Measurements from ENCODE around the gene TBCD.
"Not testable (repeated sequence)": the region's sequence is repeated elsewhere in the genome, so short reads cannot be mapped to it uniquely, and the experiment has no call there.

Gene TBCD

DNA sequence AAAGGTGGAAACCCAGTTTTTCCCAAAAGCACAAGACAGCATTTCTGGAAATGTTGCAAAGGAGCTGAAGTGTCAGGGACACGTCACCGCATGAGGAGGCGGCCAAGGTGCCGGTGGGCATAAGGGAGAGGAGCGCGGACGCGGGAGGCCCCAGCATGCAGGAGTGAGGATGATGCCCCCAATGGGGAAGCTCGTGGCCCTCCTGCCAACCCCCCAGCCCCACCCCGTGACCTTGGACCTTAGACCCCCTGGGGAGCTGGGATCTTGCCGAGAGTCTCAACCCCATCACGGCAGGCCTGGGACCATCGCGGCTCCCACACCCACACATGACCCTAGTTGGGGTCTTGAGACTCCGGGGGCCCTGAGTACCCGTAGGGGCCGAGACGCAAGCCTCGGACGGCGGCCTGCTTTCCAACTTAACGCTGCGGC lies 208.1 kb downstream of the TBCD start:
- no peak for DNase-seq

DNA sequence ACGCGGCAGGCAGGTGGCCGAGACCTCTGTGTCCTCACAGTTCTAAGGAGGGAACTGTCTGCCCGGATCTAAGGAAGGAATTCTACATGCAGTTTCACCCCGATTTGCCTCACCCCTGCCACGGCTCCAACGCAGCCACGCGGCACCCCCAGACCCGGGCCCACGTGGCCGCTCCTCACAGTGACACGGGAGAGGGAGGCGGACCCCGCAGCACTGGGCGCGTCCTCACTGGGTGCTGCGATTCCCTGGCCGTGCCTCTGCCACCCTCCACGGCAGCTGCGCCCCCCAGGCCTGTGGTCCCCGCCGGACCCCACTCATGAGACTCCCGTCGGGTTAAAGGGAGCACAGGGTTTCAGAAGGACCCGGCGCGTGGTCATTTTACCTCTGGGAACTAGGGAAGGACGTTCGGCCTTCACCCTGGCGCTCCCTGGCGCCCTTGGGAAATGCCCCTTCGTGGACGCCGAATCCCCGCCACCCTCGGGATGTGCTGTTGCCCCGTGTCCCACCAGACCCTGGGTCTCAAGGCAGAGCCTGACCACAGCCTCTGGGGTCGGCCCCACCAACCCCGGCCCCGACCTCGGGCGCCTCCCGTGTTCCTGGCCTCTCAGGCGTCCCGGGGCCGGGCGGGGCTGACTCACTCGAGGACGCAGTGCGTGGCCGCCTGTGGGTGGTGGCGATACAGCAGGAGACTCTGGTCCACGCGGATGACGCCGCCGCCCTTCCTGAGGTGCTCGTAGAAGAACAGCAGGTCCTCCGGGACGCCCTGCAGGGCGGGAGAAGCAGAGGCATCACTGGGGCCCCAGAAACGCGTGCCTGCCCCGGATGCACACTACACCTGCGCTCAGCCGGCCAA lies 208.8 kb downstream of the TBCD start:
- no peak for DNase-seq

DNA sequence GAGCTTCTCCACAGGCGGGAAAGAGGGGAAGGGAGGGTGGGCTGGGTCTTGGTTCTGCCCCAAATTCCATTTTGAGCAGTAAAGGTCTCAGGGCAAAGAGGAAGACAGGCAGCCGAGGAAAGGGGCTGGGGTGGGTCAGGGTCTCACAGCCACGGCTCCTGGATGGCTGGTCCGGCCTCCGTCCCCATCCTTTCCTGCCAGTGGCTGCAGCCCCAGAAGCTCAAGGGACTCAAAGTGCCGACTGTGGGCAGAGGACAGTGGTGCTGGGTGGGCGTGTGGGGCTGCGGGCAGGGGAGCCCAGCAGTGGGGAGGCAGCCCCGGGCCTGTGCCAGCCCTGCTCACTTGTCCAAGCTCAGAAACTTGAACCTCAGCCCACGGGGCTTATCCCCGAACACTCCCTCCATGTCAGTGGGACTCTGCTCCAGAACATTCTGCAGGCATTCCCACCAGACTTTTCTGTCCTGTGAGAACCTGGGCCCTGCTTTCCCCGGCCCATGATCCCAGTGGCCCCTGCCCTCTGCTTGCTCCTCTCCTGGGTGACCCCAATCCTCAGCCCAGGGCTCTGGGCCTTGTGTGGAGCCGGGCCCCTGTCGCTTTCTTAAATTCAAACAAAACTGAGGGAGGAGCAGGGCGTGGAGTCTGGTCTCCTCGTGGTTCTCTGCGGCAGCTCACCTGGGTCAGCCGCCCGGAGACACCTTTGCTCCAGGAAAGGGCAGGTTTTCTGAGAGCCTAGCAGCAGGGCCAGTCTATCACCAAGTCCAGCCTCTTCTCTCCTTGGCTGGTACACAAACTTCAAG lies 209.7 kb downstream of the TBCD start:
- DNase-seq, result no peak

DNA sequence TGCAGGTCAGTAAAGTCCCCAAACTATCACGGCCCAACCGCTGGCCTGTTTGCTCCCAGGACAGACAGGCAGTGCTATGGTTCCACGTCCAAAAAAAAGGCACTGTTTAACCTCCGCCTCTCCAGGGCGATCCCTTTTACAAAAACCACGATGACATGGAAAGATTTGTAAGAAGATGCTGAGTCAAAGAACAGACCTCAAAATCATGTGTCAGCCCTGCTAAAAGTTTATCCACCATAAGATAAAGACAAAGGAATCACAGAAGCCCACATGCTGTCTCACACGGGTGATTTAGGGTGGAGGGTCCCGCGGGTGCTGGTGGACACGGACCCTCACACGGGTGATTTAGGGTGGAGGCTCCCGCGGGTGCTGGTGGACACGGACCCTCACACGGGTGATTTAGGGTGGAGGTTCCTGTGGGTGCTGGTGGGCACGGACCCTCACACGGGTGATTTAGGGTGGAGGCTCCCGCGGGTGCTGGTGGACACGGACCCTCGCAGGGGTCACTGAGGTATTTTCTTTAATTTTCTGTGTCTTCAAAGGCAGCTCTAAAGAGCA lies 210.4 kb downstream of the TBCD start:
- DNase-seq, result no peak

DNA sequence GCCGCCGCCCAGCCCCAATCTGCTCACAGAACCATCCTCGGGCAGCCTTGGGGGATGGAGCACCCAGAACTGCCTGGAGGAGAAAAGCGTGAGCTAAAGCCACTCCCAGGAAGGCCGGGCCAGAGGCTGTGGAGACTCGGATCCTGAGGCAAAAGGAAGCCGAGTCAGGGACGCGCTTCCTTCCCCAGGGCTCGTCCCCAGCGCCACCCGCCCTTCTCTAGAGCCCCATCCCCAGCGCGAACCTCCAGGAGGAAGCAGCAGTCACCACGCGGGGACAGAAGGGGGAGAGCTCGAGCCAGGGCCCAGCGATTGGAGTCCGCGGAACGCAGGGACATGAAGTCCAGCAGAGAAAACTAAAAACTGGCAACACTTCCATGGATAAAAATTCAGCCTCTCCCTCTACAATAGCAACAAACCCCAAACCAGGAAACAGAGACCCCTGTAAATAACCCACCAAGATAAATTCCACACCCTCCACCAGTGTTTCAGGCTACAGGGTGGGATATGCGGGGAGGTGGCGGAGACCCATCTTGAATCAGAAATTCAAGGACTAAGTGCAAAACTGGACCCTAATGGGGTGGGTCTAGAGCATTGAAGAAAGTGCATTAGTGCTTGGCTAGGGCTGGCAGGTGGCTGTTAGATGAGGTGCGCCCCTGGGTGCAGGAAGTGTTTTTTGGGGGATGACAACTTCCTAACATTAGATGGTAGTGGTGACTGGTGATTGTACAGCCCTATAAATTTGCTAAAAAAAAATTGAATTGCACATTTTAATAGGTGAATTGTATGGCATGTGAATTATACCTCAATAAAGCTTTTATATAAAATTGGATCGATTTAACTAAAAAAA lies 211.5 kb downstream of the TBCD start:
- DNase-seq, result peak in 1 of 2 donors; percentile 45

DNA sequence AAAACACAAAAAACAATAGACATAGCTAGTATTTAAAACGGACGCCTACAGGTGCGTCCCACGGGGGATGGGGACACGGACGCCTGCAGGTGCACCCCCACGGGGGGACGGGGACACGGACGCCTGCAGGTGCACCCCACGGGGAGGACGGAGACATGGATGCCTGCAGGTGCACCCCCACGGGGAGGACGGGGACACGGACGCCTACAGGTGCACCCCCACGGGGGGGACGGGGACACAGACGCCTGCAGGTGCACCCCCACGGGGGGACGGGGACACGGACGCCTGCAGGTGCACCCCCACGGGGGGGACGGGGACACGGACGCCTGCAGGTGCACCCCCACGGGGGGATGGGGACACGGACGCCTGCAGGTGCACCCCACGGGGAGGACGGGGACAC lies 212.6 kb downstream of the TBCD start:
- not testable (repeated sequence) for DNase-seq

DNA sequence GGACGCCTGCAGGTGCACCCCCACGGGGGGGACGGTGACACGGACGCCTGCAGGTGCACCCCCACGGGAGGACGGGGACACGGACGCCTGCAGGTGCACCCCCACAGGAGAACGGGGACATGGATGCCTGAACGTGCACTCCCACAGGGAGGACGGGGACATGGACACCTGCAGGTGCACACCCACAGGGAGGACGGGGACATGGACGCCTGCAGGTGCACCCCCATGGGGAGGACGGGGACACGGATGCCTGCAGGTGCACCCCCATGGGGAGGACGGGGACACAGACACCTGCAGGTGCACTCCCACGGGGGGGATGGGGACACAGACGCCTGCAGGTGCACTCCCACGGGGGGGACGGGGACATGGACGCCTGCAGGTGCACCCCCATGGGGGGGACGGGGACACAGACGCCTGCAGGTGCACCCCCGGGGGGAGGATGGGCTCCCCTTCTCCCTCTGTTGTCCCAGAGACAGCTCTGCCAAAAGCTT lies 213.0 kb downstream of the TBCD start:
- DNase-seq, result peak in 1 of 2 donors; percentile 6

DNA sequence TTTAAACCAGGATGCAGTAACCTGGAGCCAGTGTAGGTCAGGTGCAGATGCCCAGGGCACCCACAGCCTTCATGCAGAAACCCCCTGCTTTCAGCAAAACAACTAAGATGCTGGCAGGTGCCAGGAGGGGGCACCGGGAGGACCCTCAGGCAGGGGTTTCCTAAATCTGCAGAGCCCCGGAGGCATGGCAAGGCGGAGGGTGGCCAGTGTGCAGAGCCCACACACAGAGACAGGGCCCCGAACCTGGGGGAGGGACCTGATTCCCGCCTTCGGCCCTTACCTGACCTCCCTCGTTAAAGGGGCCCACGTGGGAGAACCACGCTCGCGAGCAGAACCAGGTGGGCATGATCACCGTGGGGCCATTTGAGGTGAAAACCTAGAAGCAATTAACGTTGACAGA lies 213.5 kb downstream of the TBCD start:
- DNase-seq, result peak in 1 of 2 donors; percentile 8

DNA sequence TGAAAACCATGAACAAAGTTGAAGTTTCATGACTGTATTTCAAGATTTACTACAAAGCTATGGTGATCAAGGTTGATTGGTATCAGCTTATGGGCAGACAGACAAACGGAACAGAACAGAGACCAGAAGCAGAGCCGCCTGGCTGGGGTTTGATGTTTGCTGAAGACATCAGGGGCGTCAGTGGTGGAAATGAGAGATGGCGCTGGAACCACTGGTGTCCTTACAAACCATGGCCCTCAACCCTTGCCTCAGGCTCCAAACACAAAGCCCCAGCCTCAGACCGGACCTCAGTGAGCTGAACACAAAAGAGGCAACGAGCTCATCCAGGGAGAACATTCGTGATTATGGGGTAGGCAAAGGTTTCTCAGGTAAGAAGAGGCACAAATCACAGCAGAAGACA lies 214.6 kb downstream of the TBCD start:
- no peak for DNase-seq

DNA sequence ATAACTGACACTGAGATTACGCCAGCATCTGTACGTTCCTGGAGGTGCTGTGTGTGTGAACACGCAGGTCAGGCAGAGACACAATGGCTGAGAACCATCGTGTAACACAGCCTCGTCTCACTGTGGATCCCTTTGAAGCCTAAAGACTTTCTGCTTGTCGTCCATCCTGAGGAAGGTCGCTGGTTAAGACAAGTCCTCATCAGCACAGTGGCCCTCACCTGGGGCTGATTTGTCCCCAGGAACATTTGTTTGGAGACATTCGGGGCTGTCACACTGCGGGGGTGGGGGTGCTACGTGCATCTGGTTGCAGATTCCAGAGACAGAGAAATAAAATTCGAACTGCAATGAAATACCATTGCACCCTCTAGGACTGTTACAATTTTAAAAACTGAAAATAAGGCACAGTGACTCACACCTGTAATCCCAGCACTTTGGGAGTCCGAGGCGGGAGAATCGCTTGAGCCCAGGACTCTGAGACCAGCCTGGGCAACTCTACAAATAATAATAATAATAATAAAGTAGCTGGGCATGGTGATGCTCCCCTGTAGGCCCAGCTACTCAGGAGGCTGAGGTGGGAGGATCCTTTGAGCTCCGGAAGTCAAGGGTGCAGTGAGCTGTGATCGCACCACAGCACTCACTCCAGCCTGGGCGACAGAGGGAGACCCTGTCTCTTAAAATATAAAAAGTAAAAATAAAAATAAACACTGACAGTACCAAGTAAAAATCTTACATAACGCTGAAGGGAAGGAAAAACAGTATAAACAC lies 215.6 kb downstream of the TBCD start:
- no peak for DNase-seq

DNA sequence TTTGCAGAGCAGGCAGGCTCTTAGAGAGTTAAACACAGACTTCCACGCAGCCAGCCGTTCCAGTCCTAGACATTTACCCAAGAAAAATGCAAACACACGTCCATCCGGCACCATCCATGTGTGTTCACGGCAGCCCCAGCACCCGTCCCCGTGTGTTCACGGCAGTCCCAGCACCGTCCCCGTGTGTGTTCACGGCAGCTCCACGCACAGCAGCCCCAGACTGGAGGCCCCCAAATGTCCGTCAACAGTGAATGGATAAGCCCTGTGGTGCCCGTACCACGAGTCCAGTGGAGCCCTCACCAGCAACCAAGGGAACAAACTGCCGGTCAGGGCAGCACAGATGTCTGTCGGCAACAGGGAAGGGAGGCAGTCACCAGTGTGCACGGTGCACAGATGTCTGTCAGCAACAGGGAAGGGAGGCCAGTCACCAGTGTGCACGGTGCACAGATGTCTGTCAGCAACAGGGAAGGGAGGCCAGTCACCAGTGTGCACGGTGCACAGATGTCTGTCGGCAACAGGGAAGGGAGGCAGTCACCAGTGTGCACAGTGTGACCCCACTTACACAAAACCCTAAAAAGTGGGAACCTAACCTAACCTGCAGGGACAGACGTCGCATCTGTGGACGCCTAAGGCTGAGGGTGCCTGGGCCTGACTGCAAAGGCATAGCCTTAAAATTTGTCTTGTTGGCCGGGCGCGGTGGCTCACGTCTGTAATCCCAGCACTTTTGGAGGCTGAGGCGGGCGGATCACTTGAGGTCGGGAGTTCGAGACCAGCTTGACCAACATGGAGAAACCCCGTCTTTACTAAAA lies 216.4 kb downstream of the TBCD start:
- DNase-seq, result not testable (repeated sequence)

DNA sequence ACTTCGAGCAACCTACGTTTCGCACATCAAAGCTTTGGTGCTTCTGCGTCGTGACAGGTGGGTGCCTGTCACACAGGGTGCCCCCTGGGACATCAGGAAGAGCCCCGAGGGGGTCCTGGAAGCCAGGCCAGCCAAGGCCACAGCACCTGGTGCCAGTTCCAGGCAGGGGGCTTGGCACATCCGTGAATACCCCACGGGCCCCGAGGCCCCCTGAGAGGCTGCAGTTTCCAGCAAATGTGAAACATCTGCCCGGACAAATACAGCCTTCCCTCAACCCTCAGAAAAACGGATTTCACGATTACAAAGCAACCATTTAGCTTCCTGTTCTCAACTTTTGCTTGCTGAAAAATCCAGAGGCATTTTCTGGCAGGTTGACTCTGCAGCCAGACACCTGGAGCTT lies 218.2 kb downstream of the TBCD start:
- no peak for DNase-seq

DNA sequence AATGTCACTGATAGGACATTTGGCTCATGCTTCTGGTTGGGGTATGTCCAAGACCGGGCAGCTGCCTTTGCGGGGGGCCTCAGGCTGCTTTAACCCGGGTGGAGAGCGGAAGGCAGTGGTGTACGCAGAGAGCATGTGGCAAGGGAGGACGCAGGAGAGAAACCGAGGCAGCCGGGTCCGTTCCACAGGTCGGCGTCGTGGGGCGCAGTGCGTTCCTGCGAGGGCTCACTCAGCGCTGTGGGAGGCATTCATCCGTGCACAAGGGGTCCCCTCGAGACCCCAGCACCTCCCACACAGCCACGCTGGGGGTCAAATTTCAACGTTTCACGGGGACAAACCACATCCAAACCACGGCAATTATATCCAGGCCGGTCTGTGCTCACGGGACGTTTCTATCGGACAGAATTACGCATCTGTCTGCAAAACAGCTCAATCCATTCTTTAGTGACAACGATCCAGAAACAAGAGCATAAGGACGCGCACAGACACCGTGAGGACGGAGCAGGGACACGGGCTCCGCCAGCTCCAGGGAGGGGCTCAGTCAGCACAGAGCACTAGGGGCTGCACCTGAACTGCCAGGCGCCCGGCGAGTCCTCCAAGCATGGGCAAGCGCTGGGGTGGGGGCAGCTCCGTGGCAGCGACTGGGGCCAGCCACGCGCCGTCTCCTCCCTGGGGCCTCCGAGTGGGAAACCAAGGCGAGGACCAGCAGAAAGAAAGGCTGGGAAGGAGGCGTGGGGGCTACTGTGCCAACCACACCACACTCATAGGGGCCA lies 219.1 kb downstream of the TBCD start:
- DNase-seq, result no peak

DNA sequence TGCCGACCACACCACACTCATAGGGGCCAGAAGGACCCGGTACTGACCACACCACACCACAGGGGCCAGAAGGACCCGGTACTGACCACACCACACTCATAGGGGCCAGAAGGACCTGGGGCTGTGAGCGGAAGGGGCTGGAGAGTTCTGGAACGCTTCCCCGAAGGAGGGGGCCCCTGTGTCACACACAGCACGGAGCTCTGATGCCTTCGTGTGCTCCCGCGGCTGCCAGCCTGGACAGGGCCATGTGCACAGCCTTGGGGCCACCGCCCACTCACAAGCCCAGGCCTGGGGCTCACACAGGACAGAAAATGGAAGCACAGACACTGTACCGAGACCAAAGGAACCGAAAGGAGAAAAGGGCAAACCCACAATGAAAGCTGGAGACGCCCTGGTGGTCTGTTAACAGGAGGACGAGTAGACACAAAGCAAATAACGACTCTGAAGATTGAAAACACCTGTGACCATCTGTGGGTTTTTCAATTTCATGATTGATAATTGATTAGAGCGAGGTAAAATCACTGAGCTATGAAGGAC lies 221.0 kb downstream of the TBCD start:
- DNase-seq, result no peak

DNA sequence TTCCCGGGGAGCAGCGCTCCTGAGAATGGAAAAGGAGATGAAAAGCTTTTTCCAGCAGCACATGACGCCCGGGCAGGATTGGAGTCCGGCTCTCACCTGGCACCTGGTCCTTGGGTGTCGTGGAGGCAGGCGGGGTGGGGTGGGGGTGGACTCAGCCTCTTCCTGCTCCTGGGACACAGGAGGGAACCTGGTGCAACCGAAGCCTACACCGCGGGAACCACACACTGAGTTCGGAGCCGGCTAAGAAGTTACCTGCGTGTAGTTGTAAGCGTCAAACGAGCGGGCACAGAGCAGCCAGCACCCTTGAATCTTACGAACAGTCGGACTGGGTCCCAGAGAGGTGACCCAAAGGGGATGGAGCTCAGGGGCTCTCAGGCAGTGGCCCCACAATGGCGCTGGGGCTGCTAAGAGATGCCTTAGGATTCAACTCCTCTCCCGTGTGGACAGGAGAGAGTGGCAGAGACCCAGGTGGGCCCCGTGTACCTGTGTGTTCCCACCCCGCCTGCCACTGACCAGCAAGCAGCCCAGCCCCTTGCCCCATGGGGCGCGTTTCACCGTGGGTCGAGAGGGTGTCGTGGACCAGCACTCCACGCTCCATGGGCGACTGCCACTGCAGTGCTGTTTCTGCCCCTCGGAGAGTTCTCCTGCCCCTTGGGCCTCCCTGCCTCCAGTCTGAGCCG lies 221.7 kb downstream of the TBCD start:
- no peak for DNase-seq

DNA sequence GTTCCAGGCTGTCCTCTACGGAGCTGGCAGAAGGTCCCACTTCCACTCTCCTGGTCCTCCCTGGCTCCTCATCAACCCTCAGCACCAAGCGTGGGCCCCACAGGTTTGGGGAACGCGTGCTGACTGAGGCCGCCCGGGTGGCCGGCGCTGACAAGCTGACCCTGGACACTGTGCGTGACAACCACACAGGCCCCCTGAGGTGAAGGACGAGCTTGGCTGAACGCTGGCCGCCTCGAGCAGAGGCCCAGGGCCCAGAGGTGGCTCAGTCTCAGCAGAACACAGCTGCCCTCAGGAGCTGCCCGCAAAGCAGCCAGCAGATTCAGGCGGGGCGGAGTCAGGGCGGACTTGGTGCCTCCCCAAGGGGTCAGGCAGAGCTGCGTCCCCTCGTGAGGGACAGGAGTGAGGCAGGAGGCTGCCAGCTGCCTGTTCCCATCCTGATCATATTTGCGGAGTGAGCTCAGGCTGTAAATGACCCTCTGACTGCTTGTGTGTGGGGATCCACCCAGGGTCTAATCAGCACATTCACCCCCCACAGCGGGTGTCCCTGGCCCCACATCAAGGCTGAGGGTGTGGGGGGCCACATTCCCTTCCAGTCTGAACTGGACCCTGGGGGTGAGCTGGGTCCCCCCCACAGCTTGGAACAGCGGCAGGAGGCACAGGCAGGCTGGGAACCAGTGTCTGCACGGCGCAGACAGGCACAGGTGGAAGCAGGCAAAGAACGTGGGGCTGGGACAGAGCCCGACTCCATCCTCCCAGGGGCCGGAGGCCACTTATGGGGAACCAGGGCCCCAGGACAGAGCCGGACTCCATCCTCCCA lies 222.5 kb downstream of the TBCD start:
- DNase-seq, result no peak

DNA sequence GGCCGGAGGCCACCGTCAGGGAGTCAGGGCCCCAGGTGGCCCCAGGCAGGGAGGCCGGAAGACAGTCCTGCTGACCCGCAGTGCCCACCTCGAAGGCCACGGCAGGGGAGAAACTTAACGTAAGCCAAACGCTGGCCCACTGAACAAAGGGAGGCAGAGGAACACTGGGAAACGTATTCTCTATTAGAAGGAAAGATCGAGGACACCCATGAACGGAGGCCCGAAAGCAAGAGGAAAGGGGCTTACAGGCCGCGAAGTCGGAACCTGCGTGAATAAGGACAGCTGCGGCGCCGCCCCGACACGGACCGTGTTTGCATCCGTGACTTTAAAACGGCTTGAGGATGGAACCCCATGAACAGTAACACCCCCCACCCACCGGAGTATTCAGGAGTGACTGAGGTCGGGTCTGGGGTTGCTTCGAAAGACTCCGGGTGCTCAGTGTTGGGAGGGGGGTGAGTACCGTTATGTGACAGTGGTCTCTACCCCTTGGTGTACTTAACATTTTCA lies 225.2 kb downstream of the TBCD start:
- no peak for DNase-seq

DNA sequence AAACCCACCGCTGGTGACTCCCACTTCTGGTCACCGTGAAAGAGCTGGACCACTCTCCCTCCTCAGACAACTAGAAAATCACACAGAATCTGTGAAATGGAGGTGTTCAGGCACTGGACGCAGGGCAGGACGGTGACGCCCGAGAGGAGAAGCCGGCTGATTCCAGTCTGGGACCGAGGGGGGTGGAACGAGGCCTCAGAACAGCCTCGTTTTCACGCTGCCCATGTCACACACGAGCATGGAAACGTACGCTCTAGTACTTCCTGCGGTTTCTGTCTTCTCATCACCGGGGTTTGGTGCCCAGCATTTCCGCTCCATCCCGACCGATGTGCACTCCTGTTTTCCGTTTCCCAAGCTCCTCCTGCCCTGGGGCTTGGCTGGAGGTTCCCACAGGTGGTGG lies 225.7 kb downstream of the TBCD start:
- no peak for DNase-seq

Data from stimulated activated CD4-positive, alpha-beta T cell treated with anti-CD3 and anti-CD28 coated beads, Interleukin-2, amount 100 ng/mL, for 24 hours (primary cell).